HCT116 (cell line): ENCODE measurements around the gene A2M. TPM values are rescaled to one million over a fixed set of nuclear protein-coding genes. Genes with fewer than 3 reads are reported as not detected.

Experiments
- ATAC-seq: fragments of 200-7000 bp; cut with Tn5 transposase; 2 replicates; pipeline ENCODE4 v1.9.1; 2020; ENCODE audit warnings: mild to moderate bottlenecking, moderate library complexity
- BruUV-seq: library from RNA; stranded (reverse); fragments of 400-500 nt; replicated peaks from 2 replicates; lab custom pipeline; 2021; lab: Mats Ljungman, UMichigan
- CTCF ChIA-PET: fragments of 300-600 bp; sonication (Branson Sonifier 250); formaldehyde crosslinking; loops from one replicate; lab custom pipeline; 2021; ENCODE audit warnings: antibody characterized with exemption; lab: Charles Lee
- POLR2A ChIA-PET: fragments of 300-600, 350-600 bp; sonication (Branson Sonifier 250); formaldehyde crosslinking; loops from one replicate; lab custom pipeline; 2021; ENCODE audit warnings: antibody characterized with exemption; lab: Charles Lee
- RAD21 ChIA-PET, 2 experiments: fragments of 300-600 bp; sonication (Branson Sonifier 250); formaldehyde crosslinking; loops; one replicate each; lab custom pipeline; 2023; ENCODE audit warnings: low total read pairs in 2 of 2; ENCODE audit not compliant: uncharacterized antibody in 2 of 2, unreplicated experiment in 2 of 2, low non-redundant PET in 1 of 2; lab: Charles Lee
- DNase-seq: peaks from one replicate; pipeline ENCODE4 v3.0.0-alpha.2; 2010; ENCODE audit warnings: low read depth, low spot score
- H2AFZ ChIP-seq: fragments of 200-600 bp; shearing (Covaris generic), sonication (generic); 2 replicates; pipeline ENCODE4 v1.6.1; 2017; ENCODE audit warnings: low read depth, mixed run types, mixed read lengths, antibody characterized with exemption, low read length; ENCODE audit not compliant: poor library complexity, severe bottlenecking
- H3K27ac ChIP-seq: 2 replicates; pipeline ENCODE4 v1.5.1; 2012; ENCODE audit warnings: low read depth, low read length
- H3K27me3 ChIP-seq: fragments of 200-600 bp; sonication (generic); 2 replicates; pipeline ENCODE4 v1.6.1; 2016; ENCODE audit warnings: mixed run types, low read length, mixed read lengths; ENCODE audit not compliant: insufficient read depth
- H3K36me3 ChIP-seq, 2 experiments: fragments of 200-500 bp in 1 of 2; fragments of 200-600 bp in 1 of 2; sonication (Bioruptor generic) in 1 of 2; sonication (generic) in 1 of 2; 2 replicates each; pipeline versions ENCODE4 v1.5.1 to v1.6.1; 2014 to 2016; ENCODE audit warnings: low read length in 2 of 2, inconsistent platforms in 1 of 2, mixed read lengths in 1 of 2, mixed run types in 1 of 2; ENCODE audit not compliant: insufficient read depth in 2 of 2, control insufficient read depth in 1 of 2
- H3K4me1 ChIP-seq, 2 experiments: fragments of 200-600 bp in 1 of 2; sonication (generic) in 1 of 2; 2 replicates each; pipeline versions ENCODE4 v1.5.1 to v1.6.1; 2012 to 2017; ENCODE audit warnings: low read length in 2 of 2, inconsistent platforms in 1 of 2, mild to moderate bottlenecking in 1 of 2, mixed read lengths in 1 of 2, mixed run types in 1 of 2, moderate library complexity in 1 of 2; ENCODE audit not compliant: insufficient read depth in 2 of 2, control insufficient read depth in 1 of 2
- H3K4me2 ChIP-seq: fragments of 200-600 bp; sonication (generic); 2 replicates; pipeline ENCODE4 v1.6.1; 2017; ENCODE audit warnings: mixed run types, low read length, mixed read lengths
- H3K4me3 ChIP-seq, 2 experiments: fragments of 200-600 bp in 1 of 2; sonication (generic) in 1 of 2; replicated peaks in 1 of 2; 2 replicates each; pipeline ENCODE4 v1.5.1; 2011 to 2016; ENCODE audit warnings: low read length in 2 of 2, control low read depth in 1 of 2, low read depth in 1 of 2, mild to moderate bottlenecking in 1 of 2, mixed read lengths in 1 of 2, mixed run types in 1 of 2
- H3K79me2 ChIP-seq: fragments of 200-600 bp; sonication (generic); 2 replicates; pipeline ENCODE4 v1.6.1; 2017; ENCODE audit warnings: mild to moderate bottlenecking, mixed run types, low read length, moderate library complexity, mixed read lengths; ENCODE audit not compliant: insufficient read depth
- H3K9ac ChIP-seq: fragments of 200-600 bp; sonication (generic); 2 replicates; pipeline ENCODE4 v1.6.1; 2016; ENCODE audit warnings: low read length, mixed read lengths
- H3K9me2 ChIP-seq: fragments of 200-600 bp; sonication (generic), shearing (Covaris generic); 2 replicates; pipeline ENCODE4 v1.6.1; 2017; ENCODE audit warnings: mixed run types, mild to moderate bottlenecking, moderate library complexity; ENCODE audit not compliant: insufficient read depth
- H3K9me3 ChIP-seq, 2 experiments: fragments of 200-500 bp in 1 of 2; fragments of 200-600 bp in 1 of 2; sonication (Bioruptor generic) in 1 of 2; sonication (generic) in 1 of 2; 2 replicates each; pipeline ENCODE4 v1.6.1; 2014 to 2017; ENCODE audit warnings: low read length in 2 of 2, mixed read lengths in 2 of 2, inconsistent platforms in 1 of 2, low read depth in 1 of 2, mild to moderate bottlenecking in 1 of 2, mixed run types in 1 of 2, moderate library complexity in 1 of 2; ENCODE audit not compliant: control insufficient read depth in 1 of 2, insufficient read depth in 1 of 2
- H4K20me1 ChIP-seq: fragments of 200-600 bp; sonication (generic), shearing (Covaris generic); 2 replicates; pipeline ENCODE4 v1.6.1; 2017; ENCODE audit warnings: mixed run types, mild to moderate bottlenecking, moderate library complexity; ENCODE audit not compliant: insufficient read depth
- FOSL1 ChIP-seq: IDR thresholded peaks from 2 replicates; pipeline ENCODE4 v1.6.1; 2012; ENCODE audit warnings: low read depth
- POLR2A ChIP-seq: IDR thresholded peaks from 2 replicates; pipeline ENCODE4 v1.7.0; 2011; ENCODE audit warnings: borderline replicate concordance; ENCODE audit not compliant: insufficient read depth, insufficient read length; ENCODE audit errors: extremely low read depth
- POLR2AphosphoS5 ChIP-seq: IDR thresholded peaks from 2 replicates; pipeline ENCODE4 v1.6.1; 2011; ENCODE audit warnings: mild to moderate bottlenecking, low read depth, low read length, moderate library complexity
- REST ChIP-seq: IDR thresholded peaks from 2 replicates; pipeline ENCODE4 v1.6.1; 2012; ENCODE audit warnings: low read depth
- SIN3A ChIP-seq: IDR thresholded peaks from 2 replicates; pipeline ENCODE4 v1.6.1; 2012; ENCODE audit warnings: low read depth
- SRF ChIP-seq: IDR thresholded peaks from 2 replicates; pipeline ENCODE4 v1.6.1; 2012; ENCODE audit warnings: low read depth
- ZBTB33 ChIP-seq: IDR thresholded peaks from 2 replicates; pipeline ENCODE4 v1.6.1; 2011; ENCODE audit warnings: mild to moderate bottlenecking, low read length, moderate library complexity; ENCODE audit not compliant: insufficient replicate concordance; ENCODE audit errors: extremely low read depth
- intact Hi-C: fragments of 100-400 bp; cut with micrococcal nuclease; formaldehyde crosslinking; loops from 2 replicates; pipeline ENCODE4 v1.10.0; 2022
- total RNA-seq: library from RNA; stranded (reverse); gene quantifications from one replicate; pipeline ENCODE4 v1.2.1, GENCODE V29; 2021; ENCODE audit not compliant: unreplicated experiment

Gene A2M
- total RNA-seq, 1 experiment from 2014 or later: 3.0 TPM

- TF ChIP-seq SRF (no peak), POLR2AphosphoS5 (no peak), REST (no peak), ZBTB33 (no peak), POLR2A (no peak), SIN3A (no peak), FOSL1 (no peak)
- Histone ChIP-seq H3K36me3 (no peaks in the 10 kb centered on the region), H3K27ac (no peak overlapping the region), H2AFZ (no peak overlapping the region), H3K4me3 (no peak overlapping the region), H3K9me2 (no peaks in the 10 kb centered on the region), H3K79me2 (no peaks in the 10 kb centered on the region), H3K9ac (no peak overlapping the region), H3K27me3 (peaks cover 26% of the 10 kb centered on the region), H3K4me1 (no peaks in the 10 kb centered on the region), H4K20me1 (no peaks in the 10 kb centered on the region), H3K9me3 (no peaks in the 10 kb centered on the region), H3K4me2 (no peak overlapping the region)
- ChIA-PET POLR2A (no interaction called here), CTCF (no interaction called here), RAD21 (no interaction called here)
- no TSS peak for BruUV-seq
- ATAC-seq (no peak), DNase-seq (no peak)
- intact Hi-C loops: no loop called here
These were observed 3.5 kb downstream of the A2M start for GRCh38 chr12:9112076-9112853.
